ENCODE measurements around the gene OTOG. TPM values are rescaled to one million over a fixed set of nuclear protein-coding genes. Genes with fewer than 3 reads are reported as not detected.
A peak's percentile ranks its signal among the peaks of the same experiment; 100 is the strongest.

Gene OTOG
- total RNA-seq, 1 donor from 2014 or later: 42.1 TPM

DNA sequence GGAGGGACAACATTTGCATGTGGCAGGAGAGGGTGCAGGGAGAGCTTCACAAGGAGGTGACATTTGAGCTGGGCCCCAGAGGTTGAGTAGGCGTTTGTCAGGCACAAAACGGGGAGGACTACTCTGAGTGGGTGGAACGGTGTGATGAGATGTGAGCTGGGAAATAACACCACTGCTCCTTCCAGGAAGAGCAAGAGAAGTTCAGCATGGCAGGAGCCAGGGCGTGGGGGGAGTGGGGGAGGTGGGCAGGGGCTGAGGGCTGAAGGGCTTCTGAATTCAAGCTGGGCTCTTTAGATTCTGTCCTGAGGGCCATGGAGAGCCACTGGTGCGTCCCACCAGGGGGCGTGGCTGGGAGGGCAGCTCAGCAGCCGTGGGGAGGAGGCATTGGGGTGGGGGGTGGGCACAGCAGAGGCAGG is 54.2 kb downstream of the OTOG start:
- peak overlapping the region; percentile 13 for H3K4me2 ChIP-seq
- peaks cover 19% of the 10 kb centered on the region for H3K27me3 Mint-ChIP-seq (ENCODE audit: insufficient read depth, low read depth)
- no peaks in the 10 kb centered on the region for H3K79me2 ChIP-seq (ENCODE audit: low read depth)
- no peak overlapping the region for H3K4me3 ChIP-seq
- peaks cover 8% of the 10 kb centered on the region for H4K20me1 ChIP-seq (ENCODE audit: low read depth)
- H3K36me3 Mint-ChIP-seq: no peaks in the 10 kb centered on the region
- H3K36me3 ChIP-seq: no peaks in the 10 kb centered on the region
- no peak for TF ChIP-seq EZH2phosphoT487 (IDR thresholded peaks at IDR 0.05)
- TF ChIP-seq, protein P1, sequence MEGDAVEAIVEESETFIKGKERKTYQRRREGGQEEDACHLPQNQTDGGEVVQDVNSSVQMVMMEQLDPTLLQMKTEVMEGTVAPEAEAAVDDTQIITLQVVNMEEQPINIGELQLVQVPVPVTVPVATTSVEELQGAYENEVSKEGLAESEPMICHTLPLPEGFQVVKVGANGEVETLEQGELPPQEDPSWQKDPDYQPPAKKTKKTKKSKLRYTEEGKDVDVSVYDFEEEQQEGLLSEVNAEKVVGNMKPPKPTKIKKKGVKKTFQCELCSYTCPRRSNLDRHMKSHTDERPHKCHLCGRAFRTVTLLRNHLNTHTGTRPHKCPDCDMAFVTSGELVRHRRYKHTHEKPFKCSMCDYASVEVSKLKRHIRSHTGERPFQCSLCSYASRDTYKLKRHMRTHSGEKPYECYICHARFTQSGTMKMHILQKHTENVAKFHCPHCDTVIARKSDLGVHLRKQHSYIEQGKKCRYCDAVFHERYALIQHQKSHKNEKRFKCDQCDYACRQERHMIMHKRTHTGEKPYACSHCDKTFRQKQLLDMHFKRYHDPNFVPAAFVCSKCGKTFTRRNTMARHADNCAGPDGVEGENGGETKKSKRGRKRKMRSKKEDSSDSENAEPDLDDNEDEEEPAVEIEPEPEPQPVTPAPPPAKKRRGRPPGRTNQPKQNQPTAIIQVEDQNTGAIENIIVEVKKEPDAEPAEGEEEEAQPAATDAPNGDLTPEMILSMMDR (IDR thresholded peaks at IDR 0.05): peak; percentile 23
- no peak overlapping the region for H3K27ac ChIP-seq
- no peaks in the 10 kb centered on the region for H3F3A ChIP-seq (ENCODE audit: low read depth)
- no peak overlapping the region for H3K4me3 Mint-ChIP-seq
- H3K4me1 Mint-ChIP-seq: peaks cover 5% of the 10 kb centered on the region
- H3K27ac Mint-ChIP-seq: no peak overlapping the region
- no peak overlapping the region for H3K9ac ChIP-seq
- H3K27me3 ChIP-seq: peaks cover 22% of the 10 kb centered on the region
- H3K9me3 Mint-ChIP-seq: no peaks in the 10 kb centered on the region
- H2AFZ ChIP-seq (replicated peaks): no peak overlapping the region
- peaks cover 11% of the 10 kb centered on the region for H3K4me1 ChIP-seq
- DNase-seq (ENCODE audit: low spot score): peak; percentile 46
- no peaks in the 10 kb centered on the region for H3K9me3 ChIP-seq (ENCODE audit: low read depth)

DNA sequence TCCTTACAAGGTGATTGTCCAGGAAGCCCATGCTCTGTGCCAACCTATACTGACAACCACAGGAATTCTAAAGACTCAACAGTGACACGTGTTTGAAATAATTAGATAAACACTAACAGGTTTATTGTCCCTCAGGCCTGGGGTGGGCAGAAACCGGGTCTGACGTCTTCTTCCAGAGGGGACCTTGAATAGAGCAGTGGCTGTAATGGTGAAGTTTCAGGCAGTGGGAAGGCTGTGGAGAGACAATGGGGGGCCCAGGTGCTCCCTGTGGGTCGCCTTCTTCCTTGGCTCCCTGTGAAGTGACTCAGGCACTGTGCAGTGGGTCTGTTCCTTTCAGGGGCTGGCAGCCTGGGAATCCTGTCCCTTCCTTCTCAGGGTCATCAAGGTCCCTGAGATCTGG is 54.6 kb downstream of the OTOG start:
- Mint-ChIP-seq H3K4me3 (no peak overlapping the region), H3K9me3 (no peaks in the 10 kb centered on the region), H3K4me1 (peaks cover 5% of the 10 kb centered on the region), H3K27ac (no peak overlapping the region), H3K36me3 (no peaks in the 10 kb centered on the region), H3K27me3 (ENCODE audit: insufficient read depth, low read depth) (peaks cover 15% of the 10 kb centered on the region)
- H3K4me2 ChIP-seq: no peak overlapping the region
- no peaks in the 10 kb centered on the region for H3F3A ChIP-seq (ENCODE audit: low read depth)
- H3K79me2 ChIP-seq (ENCODE audit: low read depth): no peaks in the 10 kb centered on the region
- no peak overlapping the region for H3K27ac ChIP-seq
- DNase-seq (ENCODE audit: low spot score): no peak
- H3K4me3 ChIP-seq: no peak overlapping the region
- no peaks in the 10 kb centered on the region for H3K36me3 ChIP-seq
- peaks cover 11% of the 10 kb centered on the region for H3K4me1 ChIP-seq
- H2AFZ ChIP-seq (replicated peaks): no peak overlapping the region
- H3K9me3 ChIP-seq (ENCODE audit: low read depth): no peaks in the 10 kb centered on the region
- H3K9ac ChIP-seq: no peak overlapping the region
- TF ChIP-seq EZH2 (IDR thresholded peaks at IDR 0.05) (no peak), EZH2phosphoT487 (IDR thresholded peaks at IDR 0.05) (no peak)
- TF ChIP-seq, protein P1 (IDR thresholded peaks at IDR 0.05): no peak
- peaks cover 22% of the 10 kb centered on the region for H3K27me3 ChIP-seq
- peaks cover 8% of the 10 kb centered on the region for H4K20me1 ChIP-seq (ENCODE audit: low read depth)

DNA sequence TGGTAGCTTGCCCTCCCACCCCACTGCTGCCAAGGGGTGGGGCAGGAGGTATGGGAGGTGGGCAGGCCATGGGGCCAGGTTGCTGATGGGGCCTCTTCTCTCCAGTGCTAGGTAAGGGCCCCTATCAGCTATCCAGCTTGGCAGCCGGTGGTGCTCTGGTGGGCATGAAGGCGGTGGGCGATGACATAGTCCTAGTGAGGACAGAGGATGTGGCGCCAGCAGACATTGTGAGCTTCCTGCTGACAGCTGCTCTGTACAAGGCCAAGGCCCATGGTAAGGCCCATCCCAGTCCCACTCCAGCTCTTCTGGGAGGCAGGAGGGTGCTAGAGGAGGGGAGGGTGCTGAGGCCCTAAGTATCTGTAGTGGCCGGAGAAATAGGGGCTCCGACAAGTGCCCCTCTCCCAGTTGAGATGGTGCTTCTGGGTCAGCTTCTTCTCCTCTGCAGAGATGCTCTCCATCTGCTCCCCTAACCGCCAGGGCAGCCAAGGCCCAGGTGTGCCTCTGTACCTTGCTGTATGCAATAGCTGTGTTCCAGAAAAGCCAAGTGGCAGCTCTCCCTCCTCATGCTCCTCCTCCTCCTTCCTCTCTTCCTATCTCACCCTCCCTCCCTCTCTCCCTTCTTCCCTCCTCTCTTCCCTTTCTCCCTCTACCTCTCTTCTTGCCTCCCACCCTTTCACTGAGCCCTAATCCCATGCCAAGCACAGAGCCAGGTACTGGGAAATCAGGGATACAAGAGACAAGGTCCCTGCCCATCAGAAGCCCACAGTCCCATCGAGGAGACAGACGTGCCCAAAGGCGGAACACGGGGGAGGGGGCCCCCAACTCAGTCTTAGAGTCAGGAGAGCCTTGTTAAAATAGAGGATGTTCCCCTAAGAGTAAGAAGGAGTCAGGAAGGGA is 55.3 kb downstream of the OTOG start:
- no peak overlapping the region for H3K4me3 ChIP-seq
- no peaks in the 10 kb centered on the region for H3F3A ChIP-seq (ENCODE audit: low read depth)
- H3K4me2 ChIP-seq: no peak overlapping the region
- TF ChIP-seq EZH2phosphoT487 (IDR thresholded peaks at IDR 0.05) (no peak), EZH2 (IDR thresholded peaks at IDR 0.05) (no peak)
- TF ChIP-seq, protein P1 (IDR thresholded peaks at IDR 0.05): no peak
- H3K9ac ChIP-seq: no peak overlapping the region
- Mint-ChIP-seq H3K9me3 (no peaks in the 10 kb centered on the region), H3K36me3 (no peaks in the 10 kb centered on the region), H3K27ac (no peak overlapping the region), H3K4me1 (peaks cover 5% of the 10 kb centered on the region), H3K27me3 (ENCODE audit: insufficient read depth, low read depth) (peaks cover 13% of the 10 kb centered on the region), H3K4me3 (no peak overlapping the region)
- H3K79me2 ChIP-seq (ENCODE audit: low read depth): no peaks in the 10 kb centered on the region
- DNase-seq (ENCODE audit: low spot score): no peak
- H2AFZ ChIP-seq (replicated peaks): no peak overlapping the region
- no peaks in the 10 kb centered on the region for H3K9me3 ChIP-seq (ENCODE audit: low read depth)
- H4K20me1 ChIP-seq (ENCODE audit: low read depth): peaks cover 8% of the 10 kb centered on the region
- no peak overlapping the region for H3K27ac ChIP-seq
- peaks cover 22% of the 10 kb centered on the region for H3K27me3 ChIP-seq
- peaks cover 11% of the 10 kb centered on the region for H3K4me1 ChIP-seq
- no peaks in the 10 kb centered on the region for H3K36me3 ChIP-seq

Measured in neural progenitor cell (in vitro differentiated cells).